ENCODE data around the gene PSTPIP2.

- TF ChIP-seq CTCF (IDR thresholded peaks at IDR 0.05) = no peak
- no peak for TF ChIP-seq POLR2A (IDR thresholded peaks at IDR 0.05)
Observed at GRCh38 chr18:45962461-45962860, 109.6 kb downstream of the PSTPIP2 start.

Data from gastroesophageal sphincter (tissue), 3 donors.